Loucy (cell line): ENCODE data around the gene SLC7A10.
A peak's percentile ranks its signal among the peaks of the same experiment; 100 is the strongest.

Experiments
- H2AFZ ChIP-seq: fragments of 200-600 bp; sonication (generic); 2 replicates; pipeline ENCODE4 v1.6.0; 2016; ENCODE audit warnings: antibody characterized with exemption, mild to moderate bottlenecking, low read length, moderate library complexity
- H3F3A ChIP-seq: fragments of 200-600 bp; 2 replicates; pipeline ENCODE4 v1.6.0; 2016; ENCODE audit warnings: antibody characterized with exemption, low read depth, mild to moderate bottlenecking
- H3K27me3 ChIP-seq: fragments of 200-600 bp; sonication (generic); 2 replicates; pipeline ENCODE4 v1.6.1; 2014; ENCODE audit warnings: low read length, mild to moderate bottlenecking; ENCODE audit not compliant: insufficient read depth, poor library complexity, severe bottlenecking
- H3K36me3 ChIP-seq: fragments of 200-600 bp; sonication (generic); 2 replicates; pipeline ENCODE4 v1.6.1; 2016; ENCODE audit warnings: low read length; ENCODE audit not compliant: insufficient read depth
- H3K4me1 ChIP-seq: fragments of 200-600 bp; sonication (generic); 2 replicates; pipeline ENCODE4 v1.5.1; 2014; ENCODE audit warnings: low read length, mild to moderate bottlenecking; ENCODE audit not compliant: insufficient read depth, poor library complexity, severe bottlenecking
- H3K4me2 ChIP-seq: fragments of 200-600 bp; sonication (generic); 2 replicates; pipeline ENCODE4 v1.6.0; 2014; ENCODE audit warnings: antibody characterized with exemption, low read length, low read depth, mild to moderate bottlenecking; ENCODE audit not compliant: poor library complexity, severe bottlenecking
- H3K4me3 ChIP-seq: fragments of 200-600 bp; sonication (generic); 2 replicates; pipeline ENCODE4 v1.5.1; 2014; ENCODE audit warnings: low read length, mild to moderate bottlenecking, mixed read lengths; ENCODE audit not compliant: poor library complexity, severe bottlenecking
- H3K79me2 ChIP-seq: fragments of 200-600 bp; sonication (generic); 2 replicates; pipeline ENCODE4 v1.6.1; 2014; ENCODE audit warnings: low read length; ENCODE audit not compliant: insufficient read depth
- H3K9ac ChIP-seq: fragments of 200-600 bp; sonication (generic); 2 replicates; pipeline ENCODE4 v1.6.0; 2014; ENCODE audit warnings: mild to moderate bottlenecking, low read depth, low read length, moderate library complexity; ENCODE audit not compliant: poor library complexity, severe bottlenecking
- H3K9me2 ChIP-seq: fragments of 200-600 bp; sonication (generic); replicated peaks from 2 replicates; pipeline ENCODE4 v1.6.1; 2016; ENCODE audit warnings: low read depth, low read length, mixed read lengths
- H3K9me3 ChIP-seq: fragments of 200-600 bp; sonication (generic); 2 replicates; pipeline ENCODE4 v1.6.1; 2014; ENCODE audit warnings: mild to moderate bottlenecking, antibody characterized with exemption, low read length, low read depth; ENCODE audit not compliant: insufficient read depth
- H4K20me1 ChIP-seq: fragments of 200-600 bp; sonication (generic); 2 replicates; pipeline ENCODE4 v1.6.0; 2014; ENCODE audit warnings: antibody characterized with exemption, low read length, mild to moderate bottlenecking; ENCODE audit not compliant: insufficient read depth, poor library complexity, severe bottlenecking
- CTCF ChIP-seq: fragments of 200-600 bp; sonication (generic); conservative IDR thresholded peaks from 2 replicates; pipeline ENCODE4 v1.5.1; 2014; ENCODE audit warnings: mild to moderate bottlenecking, antibody characterized with exemption, low read length
- EZH2phosphoT487 ChIP-seq: fragments of 200-600 bp; IDR thresholded peaks from 2 replicates; pipeline ENCODE4 v1.6.1; 2018; ENCODE audit warnings: antibody characterized with exemption, mild to moderate bottlenecking, moderate library complexity, borderline replicate concordance

The SLC7A10 gene

GRCh38 chr19:33176670-33177416 is 48.8 kb downstream of the SLC7A10 start:
- Histone ChIP-seq H3K4me3 (peak overlapping the region; percentile 91), H3K36me3 (no peaks in the 10 kb centered on the region), H3K9me2 (no peaks in the 10 kb centered on the region), H3K4me1 (peaks cover 27% of the 10 kb centered on the region), H3K4me2 (peak overlapping the region; percentile 95), H3K79me2 (peaks cover 16% of the 10 kb centered on the region; the same call in 1 of the 2 replicates), H4K20me1 (no peaks in the 10 kb centered on the region), H3F3A (no peaks in the 10 kb centered on the region), H3K9ac (peak overlapping the region; percentile 94), H3K27me3 (no peaks in the 10 kb centered on the region), H3K9me3 (no peaks in the 10 kb centered on the region), H2AFZ (peak overlapping the region; percentile 91)
- TF ChIP-seq CTCF (0 out of 2 replicates have a peak, but pooled peaks have one; percentile 18), EZH2phosphoT487 (no peak)

- H2AFZ ChIP-seq, result peak overlapping the region; percentile 91
- peaks cover 16% of the 10 kb centered on the region; the same call in 1 of the 2 replicates for H3K79me2 ChIP-seq
- H3K9ac ChIP-seq, result peak overlapping the region; percentile 94
- H3K4me2 ChIP-seq, result peak overlapping the region; percentile 95
- H3K9me2 ChIP-seq, result no peaks in the 10 kb centered on the region
- no peaks in the 10 kb centered on the region for H4K20me1 ChIP-seq
- peak overlapping the region; percentile 91 for H3K4me3 ChIP-seq
- H3K27me3 ChIP-seq, result no peaks in the 10 kb centered on the region
- H3F3A ChIP-seq, result no peaks in the 10 kb centered on the region
- no peaks in the 10 kb centered on the region for H3K36me3 ChIP-seq
- no peaks in the 10 kb centered on the region for H3K9me3 ChIP-seq
- TF ChIP-seq CTCF (no peak), EZH2phosphoT487 (no peak)
- H3K4me1 ChIP-seq, result peaks cover 27% of the 10 kb centered on the region
Measured at GRCh38 chr19:33175886-33176669, 49.6 kb downstream of the SLC7A10 start.

GRCh38 chr19:33175156-33175782 is 50.4 kb downstream of the SLC7A10 start:
- Histone ChIP-seq H3K36me3 (no peaks in the 10 kb centered on the region), H3K9ac (peak overlapping the region; percentile 94), H3K4me3 (peak overlapping the region; percentile 91), H3K4me1 (peaks cover 27% of the 10 kb centered on the region), H3K9me2 (no peaks in the 10 kb centered on the region), H3K79me2 (peaks cover 16% of the 10 kb centered on the region; the same call in 1 of the 2 replicates), H2AFZ (no peak overlapping the region), H4K20me1 (no peaks in the 10 kb centered on the region), H3K9me3 (no peaks in the 10 kb centered on the region), H3K27me3 (no peaks in the 10 kb centered on the region), H3K4me2 (peak overlapping the region; percentile 95), H3F3A (no peaks in the 10 kb centered on the region)
- TF ChIP-seq CTCF (no peak), EZH2phosphoT487 (no peak)
